HepG2 (cell line): ENCODE data around the gene IL10. TPM values are rescaled to one million over a fixed set of nuclear protein-coding genes. Genes with fewer than 3 reads are reported as not detected.

ENCODE experiments used
- ATAC-seq: fragments of 200-7000 bp; cut with Tn5 transposase; 3 replicates; pipeline ENCODE4 v1.9.1; 2020; ENCODE audit warnings: mild to moderate bottlenecking, moderate library complexity
- BruUV-seq: library from RNA; stranded (reverse); fragments of 400-500 nt; replicated peaks from 2 replicates; lab custom pipeline; 2021; lab: Mats Ljungman, UMichigan
- CTCF ChIA-PET: fragments of 300-600 bp; formaldehyde crosslinking; extraction: SDS; loops from one replicate; lab custom pipeline; 2021; ENCODE audit warnings: low total read pairs, inconsistent platforms, low intra/inter-chr PET ratio; lab: Yijun Ruan, JAX
- POLR2A ChIA-PET: fragments of 350-600 bp; sonication (Branson Sonifier 250); formaldehyde crosslinking; loops from one replicate; lab custom pipeline; 2020; ENCODE audit warnings: antibody characterized with exemption, inconsistent platforms; lab: Yijun Ruan, JAX
- DNase-seq: peaks from one replicate; pipeline ENCODE4 v3.0.0-alpha.2; 2015; ENCODE audit warnings: low spot score
- FAIRE-seq: peaks from 3 replicates; lab custom pipeline; 2011; peaks lifted over from hg19 to GRCh38; lab: Jason Lieb, UNC
- H2AFZ ChIP-seq: one replicate; pipeline ENCODE4 v1.6.1; 2011; ENCODE audit warnings: low read length, inconsistent platforms
- H3K27ac ChIP-seq: fragments of 300-600 bp; 3 replicates; pipeline ENCODE4 v1.8.0; 2011; ENCODE audit warnings: mixed run types, mild to moderate bottlenecking, mixed read lengths, low read length, inconsistent platforms; ENCODE audit not compliant: insufficient read depth; ENCODE audit errors: extremely low read length
- H3K27me3 ChIP-seq, 2 experiments: fragments of 200-600 bp in 1 of 2; 2 replicates in 1 of 2; 3 replicates in 1 of 2; pipeline versions ENCODE4 v1.6.0 to v1.8.0; 2011; ENCODE audit warnings: low read length in 2 of 2, mild to moderate bottlenecking in 2 of 2, moderate library complexity in 2 of 2, inconsistent platforms in 1 of 2; ENCODE audit not compliant: insufficient read depth in 2 of 2, control insufficient read depth in 1 of 2
- H3K36me3 ChIP-seq, 2 experiments: fragments of 200-600 bp in 1 of 2; replicated peaks in 1 of 2; 2 replicates in 1 of 2; 3 replicates in 1 of 2; pipeline versions ENCODE4 v1.5.1 to v1.8.0; 2011; ENCODE audit warnings: low read length in 2 of 2, inconsistent platforms in 1 of 2; ENCODE audit not compliant: insufficient read depth in 2 of 2, control insufficient read depth in 1 of 2
- H3K4me1 ChIP-seq: 2 replicates; pipeline ENCODE4 v1.5.1; 2012; ENCODE audit warnings: low read length, inconsistent platforms; ENCODE audit not compliant: insufficient read depth
- H3K4me2 ChIP-seq: 2 replicates; pipeline ENCODE4 v1.6.0; 2011; ENCODE audit warnings: low read depth, low read length, inconsistent platforms
- H3K4me3 ChIP-seq, 3 experiments: fragments of 200-600 bp in 1 of 3; sonication (generic), shearing (Covaris generic) in 1 of 3; replicated peaks in 1 of 3; 2 replicates each; pipeline ENCODE4 v1.5.1; 2011 to 2016; ENCODE audit warnings: low read length in 3 of 3, inconsistent platforms in 2 of 3, low read depth in 2 of 3, mild to moderate bottlenecking in 2 of 3, control low read depth in 1 of 3, mixed read lengths in 1 of 3; ENCODE audit not compliant: insufficient read depth in 1 of 3
- H3K79me2 ChIP-seq: one replicate; pipeline ENCODE4 v1.6.1; 2011; ENCODE audit warnings: low read length, inconsistent platforms; ENCODE audit not compliant: insufficient read depth
- H3K9ac ChIP-seq: 2 replicates; pipeline ENCODE4 v1.6.0; 2011; ENCODE audit warnings: mild to moderate bottlenecking, low read depth, low read length, inconsistent platforms; ENCODE audit not compliant: insufficient read depth
- H3K9me3 ChIP-seq: 2 replicates; pipeline ENCODE4 v1.5.1; 2012; ENCODE audit warnings: mild to moderate bottlenecking, low read length
- H4K20me1 ChIP-seq: 2 replicates; pipeline ENCODE4 v1.6.0; 2011; ENCODE audit warnings: inconsistent platforms, mild to moderate bottlenecking, low read length, moderate library complexity; ENCODE audit not compliant: insufficient read depth
- SALL1 ChIP-seq: sonication (generic); formaldehyde crosslinking; IDR thresholded peaks from 2 replicates; pipeline ENCODE4 v1.8.0; 2022; ENCODE audit warnings: mild to moderate bottlenecking, missing genetic modification reagents
- ZIK1 ChIP-seq: sonication (generic); formaldehyde crosslinking; IDR thresholded peaks from 2 replicates; pipeline ENCODE4 v1.5.0; 2020; ENCODE audit warnings: mild to moderate bottlenecking, low read depth, missing genetic modification reagents, borderline replicate concordance
- ZNF235 ChIP-seq: sonication (generic); formaldehyde crosslinking; IDR thresholded peaks from 2 replicates; pipeline ENCODE4 v1.8.1; 2023; ENCODE audit warnings: mild to moderate bottlenecking, missing genetic modification reagents, borderline replicate concordance
- ZNF841 ChIP-seq: sonication (generic); formaldehyde crosslinking; IDR thresholded peaks from 2 replicates; pipeline ENCODE4 v1.8.1; 2023; ENCODE audit warnings: missing genetic modification reagents, borderline replicate concordance
- WGBS: methylation state at CpG from one replicate; pipeline ENCODE4 v1.1.6; 2017; ENCODE audit warnings: low lambda C conversion rate; 5-methylcytosine and 5-hydroxymethylcytosine counted together
- in situ Hi-C: cut with HindIII; loops from 2 replicates; pipeline ENCODE4 v1.10.0; 2017; ENCODE audit warnings: low pct_unique_long_range_greater_than_20kb; ENCODE audit not compliant: extremely low pct_ligation_motif_present
- intact Hi-C: fragments of 100-400 bp; cut with micrococcal nuclease; formaldehyde crosslinking; loops from one replicate; pipeline ENCODE4 v1.10.0; 2022; ENCODE audit not compliant: unreplicated experiment
- polyA plus RNA-seq, 8 experiments: library from polyadenylated mRNA; depleted of rRNA in 3 of 8; stranded (reverse) in 7 of 8; unstranded in 1 of 8; fragments of >200 nt; fragmentation: Illumina TruSeq in 4 of 8; extraction: Trizol in 4 of 8; gene quantifications; 2 replicates each; pipeline versions ENCODE4 v1.2.1 to v1.2.3, GENCODE V29; 2011 to 2016; ENCODE audit warnings: low read depth in 4 of 8, missing spikeins in 1 of 8, mixed read lengths in 1 of 8; ENCODE audit not compliant: insufficient read depth in 1 of 8
- total RNA-seq, 5 experiments: library from RNA; depleted of rRNA; stranded (reverse); fragments of >200 nt; fragmentation: Illumina TruSeq; extraction: Trizol; gene quantifications; 2 replicates each; pipeline ENCODE4 v1.2.3, GENCODE V29; 2016; ENCODE audit warnings: low read depth in 1 of 5
- TF ChIP-seq, protein P1 (sequence below): sonication (generic); formaldehyde crosslinking; IDR thresholded peaks from 2 replicates; pipeline ENCODE4 v1.8.0; 2022; ENCODE audit warnings: low read depth, missing genetic modification reagents
- TF ChIP-seq, protein P2 (sequence below): IDR thresholded peaks from 2 replicates; pipeline ENCODE4 v1.6.1; 2016; ENCODE audit warnings: missing biosample characterization, missing genetic modification reagents, low read depth
- TF ChIP-seq, protein P3 (sequence below): IDR thresholded peaks from 2 replicates; pipeline ENCODE4 v1.6.1; 2016; ENCODE audit warnings: low read depth, borderline replicate concordance

IL10 gene
- total and polyA plus RNA-seq, 2 of the 13 experiments (the other 11 are each of a cell fraction or from before 2014, with no cell fraction given): not detected

DNA sequence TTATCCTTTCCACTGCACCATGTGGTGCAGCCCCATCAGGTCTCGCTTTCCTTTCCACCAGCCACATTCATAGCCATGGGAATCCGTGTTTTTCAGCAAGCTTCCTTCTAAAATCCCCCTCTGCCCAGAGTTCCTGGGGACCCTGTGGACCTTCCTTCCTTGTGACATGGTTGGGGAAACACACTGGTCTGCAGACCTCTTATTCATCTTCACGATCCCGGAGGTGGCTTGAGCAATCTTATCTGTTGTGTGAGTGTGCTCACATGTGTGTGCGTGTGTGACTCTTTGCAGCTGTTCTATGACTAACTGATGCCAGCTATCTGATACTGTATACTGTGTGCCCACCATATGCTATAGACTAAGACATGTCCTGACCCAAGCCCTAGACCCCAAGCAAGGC, 15.6 kb upstream of the IL10 start (continued):
- TF ChIP-seq, protein P1, sequence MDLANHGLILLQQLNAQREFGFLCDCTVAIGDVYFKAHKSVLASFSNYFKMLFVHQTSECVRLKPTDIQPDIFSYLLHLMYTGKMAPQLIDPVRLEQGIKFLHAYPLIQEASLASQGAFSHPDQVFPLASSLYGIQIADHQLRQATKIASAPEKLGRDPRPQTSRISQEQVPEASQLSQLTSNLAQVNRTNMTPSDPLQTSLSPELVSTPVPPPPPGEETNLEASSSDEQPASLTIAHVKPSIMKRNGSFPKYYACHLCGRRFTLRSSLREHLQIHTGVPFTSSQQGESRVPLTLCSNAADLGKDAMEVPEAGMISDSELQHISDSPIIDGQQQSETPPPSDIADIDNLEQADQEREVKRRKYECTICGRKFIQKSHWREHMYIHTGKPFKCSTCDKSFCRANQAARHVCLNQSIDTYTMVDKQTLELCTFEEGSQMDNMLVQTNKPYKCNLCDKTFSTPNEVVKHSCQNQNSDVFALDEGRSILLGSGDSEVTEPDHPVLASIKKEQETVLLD (CRISPR knock-in tag): no peak
- TF ChIP-seq, protein P2, sequence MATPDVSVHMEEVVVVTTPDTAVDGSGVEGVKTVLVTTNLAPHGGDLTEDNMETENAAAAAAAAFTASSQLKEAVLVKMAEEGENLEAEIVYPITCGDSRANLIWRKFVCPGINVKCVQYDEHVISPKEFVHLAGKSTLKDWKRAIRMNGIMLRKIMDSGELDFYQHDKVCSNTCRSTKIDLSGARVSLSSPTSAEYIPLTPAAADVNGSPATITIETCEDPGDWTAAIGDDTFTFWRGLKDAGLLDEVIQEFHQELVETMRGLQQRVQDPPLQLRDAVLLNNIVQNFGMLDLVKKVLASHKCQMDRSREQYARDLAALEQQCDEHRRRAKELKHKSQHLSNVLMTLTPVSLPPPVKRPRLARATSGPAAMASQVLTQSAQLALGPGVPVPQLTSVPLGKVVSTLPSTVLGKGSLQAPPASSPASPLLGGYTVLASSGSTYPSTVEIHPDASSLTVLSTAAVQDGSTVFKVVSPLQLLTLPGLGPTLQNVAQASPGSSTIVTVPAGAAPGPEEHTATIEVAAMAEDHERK (CRISPR knock-in tag): no peak
- TF ChIP-seq ZNF841 (CRISPR knock-in tag): no peak
- TF ChIP-seq, protein P3, sequence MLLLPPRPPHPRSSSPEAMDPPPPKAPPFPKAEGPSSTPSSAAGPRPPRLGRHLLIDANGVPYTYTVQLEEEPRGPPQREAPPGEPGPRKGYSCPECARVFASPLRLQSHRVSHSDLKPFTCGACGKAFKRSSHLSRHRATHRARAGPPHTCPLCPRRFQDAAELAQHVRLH (CRISPR knock-in tag): no peak
- TF ChIP-seq ZNF235: no peak

DNA sequence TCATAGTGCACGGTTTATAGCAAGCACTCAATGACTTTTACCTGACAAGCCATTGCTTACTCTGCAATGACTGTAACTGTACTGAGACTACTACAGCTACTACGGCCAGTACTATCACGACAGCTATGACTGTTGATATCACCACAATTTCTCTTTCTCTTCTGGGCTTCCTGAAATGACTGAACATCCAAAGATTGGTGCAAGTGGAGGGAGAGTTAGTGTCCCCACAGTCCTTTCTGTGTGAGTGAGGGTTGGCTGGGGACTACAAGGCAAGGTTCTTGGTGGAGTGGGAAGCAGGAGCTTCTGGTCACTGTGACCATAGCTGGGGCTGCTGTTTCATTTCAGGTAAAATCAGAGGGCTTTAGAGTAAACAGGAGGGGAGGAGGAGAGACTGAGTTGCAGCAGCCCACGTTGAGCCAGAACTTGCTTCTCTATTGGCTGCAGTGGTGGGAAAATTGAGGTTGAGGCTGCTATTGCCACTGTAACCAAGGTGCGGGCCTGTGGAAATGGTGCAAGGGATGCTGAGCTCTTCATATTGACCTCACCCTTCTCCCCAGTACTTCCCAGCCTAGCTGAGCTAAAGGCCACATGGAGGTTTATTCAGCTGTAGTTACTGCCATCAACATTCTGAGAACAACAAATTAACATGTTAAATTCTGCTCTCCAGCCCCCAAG, 14.1 kb upstream of the IL10 start:
- Histone ChIP-seq H2AFZ (no peak overlapping the region), H3K36me3 (no peaks in the 10 kb centered on the region), H3K4me2 (no peak overlapping the region), H3K27me3 (peaks cover 3 to 23% of the 10 kb centered on the region in 2 experiments; a peak in 2 of 5 replicates), H3K9me3 (no peaks in the 10 kb centered on the region), H3K9ac (no peak overlapping the region), H3K27ac (no peak overlapping the region), H4K20me1 (no peaks in the 10 kb centered on the region), H3K4me1 (no peaks in the 10 kb centered on the region), H3K79me2 (no peaks in the 10 kb centered on the region), H3K4me3 (no peak overlapping the region)
- in situ Hi-C loops (no loop called here), intact Hi-C loops (no loop called here)
- ATAC-seq: no peak
- ChIA-PET CTCF (no interaction called here), POLR2A (no interaction called here)
- DNase-seq: no peak
- TF ChIP-seq SALL1: no peak
- TF ChIP-seq ZIK1 (CRISPR knock-in tag): no peak
- FAIRE-seq: no peak
- BruUV-seq: no TSS peak
- WGBS: 13% methylated on average over 5 of the region's 5 CpGs
